ENCODE measurements around the gene KRT82.

The KRT82 gene

GRCh38 chr12:52383331-52383730, 22.8 kb downstream of the KRT82 start:
- DNase-seq (ENCODE audit: low read depth) = no peak

- no peak for DNase-seq (ENCODE audit: low read depth)
These were observed 23.3 kb downstream of the KRT82 start for GRCh38 chr12:52382854-52383253.

- DNase-seq (ENCODE audit: low read depth) = no peak
These were observed 24.9 kb downstream of the KRT82 start for GRCh38 chr12:52381206-52381605.

GRCh38 chr12:52380271-52380694, 25.9 kb downstream of the KRT82 start:
- no peak for DNase-seq (ENCODE audit: low read depth)

- no peak for DNase-seq (ENCODE audit: low read depth)
These were observed 26.6 kb downstream of the KRT82 start for GRCh38 chr12:52379536-52379935.

GRCh38 chr12:52378091-52378490, 28.0 kb downstream of the KRT82 start:
- no peak for DNase-seq (ENCODE audit: low read depth)

- DNase-seq (ENCODE audit: low read depth) = no peak
These were observed 28.9 kb downstream of the KRT82 start for GRCh38 chr12:52377266-52377665.

- DNase-seq (ENCODE audit: low read depth) = peak; percentile 36
These were observed 33.6 kb downstream of the KRT82 start for GRCh38 chr12:52372216-52373154.

GRCh38 chr12:52371716-52372115, 34.4 kb downstream of the KRT82 start:
- no peak for DNase-seq (ENCODE audit: low read depth)

GRCh38 chr12:52370926-52371608, 35.1 kb downstream of the KRT82 start:
- DNase-seq (ENCODE audit: low read depth) = peak; percentile 70

GRCh38 chr12:52369809-52370208, 36.3 kb downstream of the KRT82 start:
- DNase-seq (ENCODE audit: low read depth) = no peak

GRCh38 chr12:52369211-52369610, 36.9 kb downstream of the KRT82 start:
- no peak for DNase-seq (ENCODE audit: low read depth)

GRCh38 chr12:52368508-52368907, 37.6 kb downstream of the KRT82 start:
- no peak for DNase-seq (ENCODE audit: low read depth)

- no peak for DNase-seq (ENCODE audit: low read depth)
These were observed 38.3 kb downstream of the KRT82 start for GRCh38 chr12:52367876-52368275.

GRCh38 chr12:52366738-52367485, 39.2 kb downstream of the KRT82 start, which contains the start of gene KRT85:
Gene KRT85, minus strand, starts transcription at chr12:52367481. Its CDS starts 76 bp downstream, at chr12:52367405.
- no peak for DNase-seq (ENCODE audit: low read depth)

GRCh38 chr12:52364901-52365489, 41.1 kb downstream of the KRT82 start:
- no peak for DNase-seq (ENCODE audit: low read depth)

- no peak for DNase-seq (ENCODE audit: low read depth)
These were observed 42.1 kb downstream of the KRT82 start for GRCh38 chr12:52364061-52364460.

- DNase-seq (ENCODE audit: low read depth) = no peak
These were observed 42.9 kb downstream of the KRT82 start for GRCh38 chr12:52363111-52363679.

GRCh38 chr12:52362118-52362726, 43.9 kb downstream of the KRT82 start:
- DNase-seq (ENCODE audit: low read depth) = no peak

GRCh38 chr12:52361553-52361952, 44.6 kb downstream of the KRT82 start:
- DNase-seq (ENCODE audit: low read depth) = no peak

GRCh38 chr12:52360663-52361271, 45.4 kb downstream of the KRT82 start:
- no peak for DNase-seq (ENCODE audit: low read depth)

Measured in GM04503 (cell line).